ENCODE data around the gene PIGV.
A peak's percentile ranks its signal among the peaks of the same experiment; 100 is the strongest.
"Not testable (repeated sequence)": the region's sequence is repeated elsewhere in the genome, so short reads cannot be mapped to it uniquely, and the experiment has no call there.

Gene PIGV

DNA sequence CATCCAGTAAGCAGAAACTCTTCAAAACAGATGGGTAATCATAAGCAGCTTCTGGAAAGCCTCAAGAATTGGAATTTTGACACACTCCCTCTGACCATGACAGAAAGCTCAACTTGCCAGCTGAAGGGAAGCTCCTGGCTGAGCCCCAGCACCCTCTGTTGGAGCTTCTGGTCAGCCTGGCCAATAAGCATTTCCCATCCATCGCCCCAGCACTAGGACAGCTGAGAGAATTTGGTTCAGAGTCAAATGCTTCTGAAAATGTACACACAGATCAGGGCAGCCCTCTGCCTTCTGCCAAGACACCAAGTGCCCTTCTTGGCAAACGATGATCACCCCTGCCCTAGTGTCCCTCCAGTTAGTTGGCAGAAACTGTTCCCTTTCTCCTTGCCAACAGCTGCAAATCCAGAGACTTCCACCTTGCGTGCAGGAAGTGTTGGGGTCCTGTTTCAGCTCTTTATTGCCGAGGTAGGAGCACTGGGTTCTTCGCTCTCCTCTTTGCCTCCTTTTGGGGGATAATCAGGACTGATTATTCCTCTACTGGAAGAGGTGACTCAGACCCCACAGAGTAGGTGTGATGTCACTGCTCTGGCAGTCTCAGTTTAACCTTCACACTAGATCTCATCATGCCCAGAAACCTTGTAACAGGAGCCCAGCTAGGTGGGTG lies 11.9 kb downstream of the PIGV start:
- DNase-seq = no peak

DNA sequence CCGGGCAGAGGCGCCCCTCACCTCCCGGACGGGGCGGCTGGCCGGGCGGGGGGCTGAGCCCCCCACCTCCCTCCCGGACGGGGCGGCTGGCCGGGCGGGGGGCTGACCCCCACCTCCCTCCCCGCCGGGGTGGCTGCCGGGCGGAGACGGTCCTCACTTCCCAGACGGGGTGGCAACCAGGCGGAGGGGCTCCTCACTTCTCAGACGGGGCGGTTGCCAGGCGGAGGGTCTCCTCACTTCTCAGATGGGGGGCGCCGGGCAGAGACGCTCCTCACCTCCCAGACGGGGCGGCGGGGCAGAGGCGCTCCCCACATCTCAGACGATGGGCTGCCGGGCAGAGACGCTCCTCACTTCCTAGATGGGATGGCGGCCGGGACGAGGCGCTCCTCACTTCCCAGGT lies 16.2 kb downstream of the PIGV start:
- DNase-seq = not testable (repeated sequence)

DNA sequence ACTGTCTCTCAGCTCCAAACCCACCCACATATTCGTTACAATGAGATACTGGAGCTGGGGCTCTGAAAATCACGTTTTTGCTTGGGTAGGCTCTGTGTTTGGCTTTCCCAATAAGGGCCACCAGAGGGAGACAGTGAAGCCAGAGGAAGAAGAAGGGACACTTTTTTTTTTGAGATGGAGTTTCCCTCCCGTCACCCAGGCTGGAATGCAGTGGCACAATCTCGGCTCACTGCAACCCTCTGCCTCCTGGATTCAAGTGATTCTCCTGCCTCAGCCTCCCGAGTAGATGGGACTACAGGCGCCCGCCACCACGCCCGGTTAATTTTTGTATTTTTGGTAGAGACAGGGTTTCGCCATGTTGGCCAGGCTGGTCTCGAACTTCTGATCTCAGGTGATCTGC lies 22.4 kb downstream of the PIGV start:
- peak; percentile 84 for DNase-seq

DNA sequence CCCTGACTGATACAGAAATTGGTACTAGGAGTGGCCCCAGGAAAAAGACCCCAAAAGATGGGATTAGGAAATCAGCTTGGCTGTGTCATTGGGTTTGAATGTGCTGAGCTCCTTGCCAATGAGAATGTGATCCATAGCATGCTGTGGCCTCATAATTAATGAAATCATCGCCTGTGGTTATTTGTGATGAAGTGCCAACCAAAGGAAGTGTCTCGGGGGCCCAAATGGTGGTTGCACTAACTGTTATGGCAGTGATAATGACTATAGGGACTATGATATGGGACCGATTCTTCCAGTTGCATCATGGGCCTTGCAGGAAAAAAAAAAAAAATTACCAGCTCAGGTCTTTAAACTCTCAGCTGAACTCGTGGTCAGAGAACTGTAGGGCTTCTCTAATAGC lies 23.3 kb downstream of the PIGV start:
- DNase-seq = peak; percentile 50

DNA sequence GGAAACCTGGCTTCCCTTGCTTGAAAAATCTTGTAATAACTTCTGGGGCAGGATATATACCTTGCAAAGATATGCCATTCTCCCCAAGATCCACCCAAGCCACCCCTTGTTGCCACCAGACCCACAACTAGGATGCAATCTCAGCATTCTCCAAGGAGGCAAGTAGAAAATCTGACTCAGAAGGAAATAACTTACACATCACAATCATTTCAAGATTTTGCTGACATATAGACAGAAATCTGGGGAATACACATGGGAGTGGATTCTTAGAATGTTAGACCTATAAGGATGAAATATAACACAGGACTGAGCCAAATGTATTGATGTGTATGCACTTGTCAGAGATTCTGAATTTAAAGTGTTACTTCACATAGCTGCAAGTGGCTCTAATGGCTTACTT lies 24.0 kb downstream of the PIGV start:
- DNase-seq = peak; percentile 76

DNA sequence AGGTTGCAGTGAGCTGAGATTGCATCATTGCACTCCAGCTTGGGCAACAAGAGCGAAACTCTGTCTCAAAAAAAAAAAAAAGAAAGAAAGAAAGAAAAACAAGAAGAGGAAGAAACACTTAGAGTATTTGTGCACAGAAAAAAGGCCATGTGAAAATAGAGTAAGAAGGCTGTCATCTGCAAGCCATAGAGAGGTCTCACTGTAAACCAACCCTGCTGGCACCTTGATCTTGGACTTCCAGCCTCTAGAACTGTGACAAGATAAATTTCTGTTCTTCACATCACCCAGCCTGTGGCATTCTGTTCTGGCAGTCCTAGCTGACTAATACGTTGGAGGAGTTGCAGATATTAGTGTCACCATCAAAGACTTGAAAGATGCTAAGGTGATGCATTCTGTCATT lies 26.6 kb downstream of the PIGV start:
- no peak for DNase-seq

DNA sequence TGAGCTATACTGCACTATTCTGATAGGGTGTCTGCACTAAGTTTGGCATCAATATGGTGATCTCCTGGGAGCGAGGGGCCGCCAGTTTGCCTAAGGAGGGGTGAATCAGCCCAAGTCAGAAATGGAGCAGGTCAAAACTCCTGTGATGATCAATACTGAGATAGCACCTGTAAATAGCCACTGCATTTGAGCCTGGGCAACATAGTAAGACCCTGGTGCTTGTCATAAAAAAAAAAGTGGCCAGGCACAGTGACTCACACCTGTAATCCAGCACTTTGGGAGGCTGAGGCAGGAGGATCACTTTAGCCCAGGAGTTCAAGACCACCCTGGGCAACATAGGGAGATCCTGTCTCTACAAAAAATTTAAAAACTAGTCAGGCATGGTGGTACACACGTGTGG lies 27.1 kb downstream of the PIGV start:
- DNase-seq = no peak

DNA sequence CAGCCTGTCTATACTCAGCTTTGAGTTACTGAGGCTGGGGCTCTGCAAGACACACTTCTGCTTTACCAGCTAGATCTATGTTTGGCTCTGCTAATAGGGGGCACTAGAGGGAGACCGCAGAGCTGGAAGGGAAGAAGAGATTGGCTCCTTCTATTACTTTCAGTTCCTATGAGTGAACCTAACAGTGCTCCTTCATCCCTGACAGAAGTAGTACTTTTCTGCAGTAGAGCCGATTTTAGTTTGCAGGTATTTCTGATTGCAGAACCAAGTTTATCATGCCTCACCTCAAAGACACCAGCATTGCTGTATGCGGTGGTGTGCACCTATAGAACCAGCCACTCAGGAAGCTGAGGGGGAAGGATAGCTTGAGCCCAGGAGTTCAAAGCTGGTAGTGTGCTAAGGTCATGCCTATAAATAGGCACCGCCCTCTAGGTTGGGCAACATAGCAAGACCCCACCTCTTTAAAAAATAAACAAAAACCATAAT lies 33.1 kb downstream of the PIGV start:
- no peak for DNase-seq

DNA sequence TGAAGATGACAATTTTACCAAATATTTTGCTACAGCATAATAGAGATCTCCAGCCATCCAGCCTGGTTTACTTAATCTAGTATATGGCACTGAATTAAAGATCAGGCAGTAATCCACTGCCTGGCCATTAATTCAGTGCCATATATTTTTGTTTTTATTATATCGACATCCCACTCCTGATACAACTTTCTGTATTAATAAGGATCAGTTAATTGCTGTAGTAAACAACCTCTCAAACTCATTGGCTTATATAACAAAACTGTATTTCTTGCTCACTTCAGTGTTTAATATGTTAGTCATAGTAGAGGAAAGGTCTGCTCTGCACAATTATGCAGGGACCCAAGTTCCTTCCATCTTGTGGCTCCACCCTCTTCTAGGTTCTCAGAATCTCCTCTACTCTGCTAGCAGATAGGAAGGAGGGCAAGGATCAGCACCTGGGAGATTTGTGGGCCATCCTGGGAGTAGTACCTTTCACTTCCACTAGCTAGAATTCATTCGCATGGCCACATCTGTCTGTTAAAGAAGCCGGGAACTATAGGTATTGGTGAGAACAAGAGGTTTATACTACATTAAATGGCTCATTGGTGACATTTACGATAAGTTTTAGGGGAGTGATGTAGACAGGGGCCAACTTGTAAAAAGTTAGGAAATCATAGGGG lies 35.1 kb downstream of the PIGV start:
- DNase-seq = no peak

DNA sequence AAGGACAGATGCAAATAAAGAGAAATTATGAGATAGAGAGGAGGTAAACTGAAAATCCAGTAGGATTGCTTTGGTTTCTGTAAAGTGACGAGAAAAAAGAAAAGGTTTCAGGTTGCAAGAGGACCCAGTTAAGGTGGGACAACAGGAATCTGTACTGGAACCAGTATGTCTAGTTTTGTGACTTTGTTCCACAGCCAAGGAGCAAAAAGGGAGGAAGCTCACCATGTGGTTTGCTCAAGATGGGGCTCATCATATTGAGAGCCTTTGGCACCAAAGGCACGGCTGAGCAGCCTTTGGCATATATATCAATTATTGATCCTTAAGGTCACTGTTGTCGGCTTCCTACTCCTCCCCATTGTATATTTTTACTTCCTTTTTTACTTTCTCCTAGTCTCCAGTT lies 37.0 kb downstream of the PIGV start:
- no peak for DNase-seq

DNA sequence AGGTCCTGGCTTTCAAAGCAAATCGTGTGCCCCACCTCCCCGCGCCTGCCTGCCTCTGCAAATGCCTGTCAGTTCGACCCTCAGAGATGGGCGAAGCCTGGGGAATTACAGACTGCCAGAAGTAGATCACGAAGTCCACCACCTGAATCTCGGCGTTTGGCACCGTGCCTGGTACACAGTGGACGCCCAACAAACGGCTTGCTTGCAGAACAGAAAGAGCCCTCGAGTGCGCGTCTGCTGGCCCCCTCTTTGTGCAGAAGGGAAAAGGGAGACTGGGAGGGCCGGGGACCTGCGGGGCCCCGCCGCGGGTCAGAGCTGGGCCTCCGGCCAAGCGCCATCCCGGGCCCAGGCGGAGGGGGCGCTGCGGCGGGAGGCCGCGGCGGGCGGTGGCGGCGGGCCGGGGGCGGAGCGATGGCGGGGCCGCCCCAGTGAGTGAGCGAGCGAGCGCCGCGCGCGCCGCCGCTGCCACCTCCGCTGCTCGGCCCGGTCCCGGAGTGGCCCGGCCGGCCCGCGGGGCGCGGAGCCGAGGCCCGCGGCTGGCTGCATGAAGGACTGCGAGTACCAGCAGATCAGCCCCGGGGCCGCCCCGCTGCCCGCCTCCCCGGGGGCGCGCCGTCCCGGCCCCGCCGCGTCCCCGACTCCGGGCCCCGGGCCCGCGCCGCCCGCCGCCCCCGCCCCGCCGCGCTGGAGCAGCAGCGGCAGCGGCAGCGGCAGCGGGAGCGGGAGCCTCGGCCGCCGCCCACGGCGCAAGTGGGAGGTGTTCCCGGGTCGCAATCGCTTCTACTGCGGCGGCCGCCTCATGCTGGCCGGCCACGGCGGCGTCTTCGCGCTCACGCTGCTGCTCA lies 38.7 kb downstream of the PIGV start, which contains the start of gene ZDHHC18:
ZDHHC18 (plus strand) TSS at position 428 of the 845 bp plus-strand sequence; CDS start at position 545, 117 bp downstream.
- DNase-seq = peak; percentile 68

DNA sequence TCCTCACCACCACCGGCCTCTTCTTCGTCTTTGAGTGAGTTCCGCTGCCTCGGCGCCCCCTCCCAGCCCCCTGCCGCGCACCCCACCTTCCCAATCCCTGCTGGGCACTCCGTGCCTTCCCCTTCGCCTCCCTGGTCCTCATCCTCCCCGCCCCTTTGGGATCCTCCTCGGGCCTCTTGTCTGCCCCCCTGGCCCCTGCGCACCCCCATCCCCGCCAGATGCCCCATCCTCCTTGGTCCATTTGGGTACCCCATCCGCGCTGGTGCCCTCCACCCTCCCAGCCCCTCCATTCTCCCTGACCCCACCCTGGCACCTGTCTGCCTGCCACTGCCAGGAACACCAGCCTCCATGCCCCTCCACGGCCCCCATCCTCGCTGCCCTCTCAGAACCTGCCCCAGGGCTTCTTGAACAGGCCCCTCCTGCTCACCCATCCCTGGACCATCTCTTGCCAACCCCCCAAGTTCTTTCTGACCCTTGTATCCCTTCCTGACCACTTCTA lies 39.4 kb downstream of the PIGV start:
- no peak for DNase-seq

DNA sequence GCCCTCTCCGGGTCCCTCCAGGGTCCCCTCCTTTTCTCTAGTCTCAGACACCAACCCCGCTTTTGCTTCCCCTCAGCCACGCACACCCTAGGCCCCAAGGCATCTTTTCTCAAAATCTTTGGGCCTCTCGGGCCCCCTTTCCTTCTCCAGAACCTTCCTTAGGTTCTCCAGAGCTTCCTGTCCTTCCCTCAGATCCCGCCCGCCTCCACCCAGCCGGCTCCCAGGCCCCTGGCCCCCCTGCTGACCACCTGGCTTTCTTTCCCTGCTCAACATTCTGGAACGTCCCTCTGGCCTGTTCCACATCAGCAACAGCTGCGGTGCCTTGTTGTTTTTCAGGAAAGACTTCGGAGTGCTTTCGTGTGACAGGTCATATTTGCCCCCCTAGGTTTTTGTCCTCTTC lies 39.9 kb downstream of the PIGV start:
- no peak for DNase-seq

DNA sequence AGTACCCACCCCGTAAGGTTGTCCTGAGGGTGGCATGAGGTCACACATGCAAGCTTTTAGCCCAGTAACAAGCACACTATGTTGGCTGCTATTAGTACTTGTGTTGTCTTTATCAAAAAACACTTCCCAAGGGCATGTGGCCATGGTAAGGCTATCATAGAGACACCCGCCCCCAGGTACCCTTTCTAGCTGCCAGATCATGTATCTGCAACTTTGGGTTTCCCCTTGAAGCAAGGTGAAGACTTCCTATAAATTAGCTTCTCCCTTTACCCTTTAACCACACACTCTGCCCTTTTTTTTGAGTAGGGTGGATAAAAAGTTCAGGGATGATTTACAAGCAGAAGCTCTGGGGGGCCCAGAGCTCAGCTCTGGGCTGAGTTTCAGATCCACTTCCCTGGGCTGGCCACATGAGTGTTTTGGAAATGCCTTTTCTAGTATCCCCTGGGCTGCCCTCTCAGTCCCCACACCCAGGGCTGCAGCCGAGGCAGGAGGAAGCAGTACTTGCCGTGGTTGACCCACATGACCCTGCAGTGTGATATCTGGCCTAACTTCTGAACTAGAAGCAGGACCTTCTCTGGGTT lies 40.8 kb downstream of the PIGV start:
- DNase-seq = no peak

DNA sequence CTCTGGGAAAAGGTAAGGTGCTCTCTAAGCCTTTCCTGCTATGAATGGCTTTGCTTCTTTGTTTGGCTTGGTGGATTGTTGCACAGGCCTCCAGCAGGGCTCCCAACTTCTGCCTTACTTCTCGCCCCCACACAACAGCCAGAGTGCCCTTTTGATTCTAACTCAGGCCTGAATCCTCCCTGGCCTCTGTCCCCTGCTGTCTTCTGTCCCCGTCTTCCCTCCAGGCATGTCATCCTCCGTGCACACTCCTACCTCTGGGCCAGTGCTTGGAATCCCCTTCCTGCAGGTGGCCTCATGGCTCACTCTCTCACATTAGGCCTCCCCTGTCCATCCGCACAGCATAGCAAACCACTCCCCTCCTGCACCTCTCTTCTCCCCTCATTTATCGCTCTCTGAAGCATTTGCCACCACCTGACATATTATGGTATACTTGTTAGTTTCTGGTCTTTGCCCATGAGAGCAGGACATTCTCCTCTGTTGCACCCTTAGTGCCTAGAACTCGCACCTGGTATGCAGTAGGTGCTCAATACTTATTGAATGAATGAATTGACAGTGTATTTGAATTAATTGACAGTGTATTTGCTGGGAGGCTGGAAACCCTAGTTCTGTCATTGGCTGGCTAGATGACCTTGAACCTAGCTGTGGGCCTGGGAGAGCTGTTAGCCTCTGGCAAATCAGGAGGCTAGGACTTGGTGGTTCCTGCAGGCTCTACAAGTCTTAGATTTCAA lies 41.6 kb downstream of the PIGV start:
- DNase-seq = no peak

DNA sequence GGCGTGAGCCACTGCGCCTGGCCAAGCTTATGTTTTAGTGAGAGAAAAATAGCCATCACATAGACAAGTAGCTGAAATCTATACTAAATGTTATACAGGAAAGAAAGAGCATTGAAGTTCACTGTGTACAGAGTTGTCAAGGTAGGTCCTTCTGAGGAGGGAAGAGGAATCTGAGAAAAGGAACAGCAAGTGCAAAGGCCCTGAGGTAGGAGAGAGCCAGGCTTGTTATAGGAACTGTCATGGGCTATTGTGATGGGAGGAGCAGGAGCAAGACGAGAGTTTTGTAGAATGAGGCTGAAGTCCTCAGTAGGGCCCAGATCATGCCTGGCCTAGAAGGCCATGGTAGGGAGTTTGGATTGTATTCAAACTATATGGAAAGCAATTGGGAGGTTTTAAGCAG lies 43.3 kb downstream of the PIGV start:
- no peak for DNase-seq

DNA sequence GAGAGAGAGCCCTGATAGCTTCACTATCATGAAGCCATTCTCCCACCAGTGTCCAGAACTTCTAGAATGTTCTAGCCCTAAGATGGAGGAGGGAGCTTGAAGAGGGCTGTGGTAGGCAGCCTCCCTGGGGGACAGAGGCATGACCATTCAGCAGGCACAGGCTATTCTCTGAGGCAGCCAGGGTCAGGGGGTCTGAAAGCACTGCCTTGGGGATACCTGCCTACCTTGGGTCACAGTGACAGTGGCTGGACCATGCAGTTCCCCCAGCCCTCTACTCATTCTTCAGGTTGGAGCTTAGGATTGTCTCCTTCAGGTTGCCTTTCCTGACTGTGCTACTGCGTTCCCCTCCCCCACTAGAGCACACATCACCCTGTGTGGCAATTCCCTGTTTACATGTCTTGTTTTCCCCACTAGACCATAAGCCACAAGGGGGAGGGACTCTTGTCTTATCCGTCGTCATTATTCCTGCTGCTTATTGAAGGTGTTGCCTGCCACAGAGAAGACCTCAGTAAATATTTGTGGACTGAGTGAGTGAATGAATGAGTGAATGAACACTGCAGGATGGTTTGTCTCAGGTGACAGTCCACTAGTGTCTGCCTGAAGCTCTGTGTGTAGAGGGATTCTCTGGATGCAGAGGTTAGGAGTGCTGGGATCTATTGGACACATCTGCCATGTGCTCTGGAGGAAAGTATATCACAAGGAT lies 43.9 kb downstream of the PIGV start:
- no peak for DNase-seq

DNA sequence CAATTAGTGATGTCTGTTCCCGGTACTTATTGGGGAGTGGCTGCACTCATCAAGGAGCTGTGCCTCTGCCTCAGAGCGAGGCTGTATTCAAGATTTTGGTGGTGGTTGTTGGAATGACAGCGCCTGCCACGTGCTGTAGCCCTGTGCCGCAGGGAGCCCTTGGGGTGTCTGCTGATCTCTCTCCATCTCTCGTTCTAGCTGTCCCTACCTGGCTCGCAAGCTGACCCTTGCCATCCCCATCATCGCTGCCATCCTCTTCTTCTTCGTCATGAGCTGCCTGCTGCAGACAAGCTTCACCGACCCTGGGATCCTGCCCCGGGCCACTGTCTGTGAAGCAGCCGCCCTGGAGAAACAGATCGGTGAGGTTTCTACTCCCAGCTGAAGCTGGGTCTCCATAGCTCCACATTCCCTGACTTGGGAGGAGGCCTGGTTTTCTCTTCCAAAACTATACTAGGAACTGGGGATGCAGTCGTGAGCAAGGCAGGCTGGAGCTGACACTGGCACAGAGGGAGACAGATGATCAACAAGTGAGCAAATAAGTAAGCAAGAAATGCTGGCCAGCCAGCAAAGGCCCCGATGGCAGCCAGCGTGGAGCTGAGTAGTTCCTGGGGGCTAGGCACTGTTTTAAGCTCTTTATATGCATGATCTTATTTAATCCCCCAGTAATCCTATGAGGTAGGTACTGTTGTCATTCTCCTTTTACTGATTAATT lies 44.7 kb downstream of the PIGV start:
- DNase-seq = no peak

DNA sequence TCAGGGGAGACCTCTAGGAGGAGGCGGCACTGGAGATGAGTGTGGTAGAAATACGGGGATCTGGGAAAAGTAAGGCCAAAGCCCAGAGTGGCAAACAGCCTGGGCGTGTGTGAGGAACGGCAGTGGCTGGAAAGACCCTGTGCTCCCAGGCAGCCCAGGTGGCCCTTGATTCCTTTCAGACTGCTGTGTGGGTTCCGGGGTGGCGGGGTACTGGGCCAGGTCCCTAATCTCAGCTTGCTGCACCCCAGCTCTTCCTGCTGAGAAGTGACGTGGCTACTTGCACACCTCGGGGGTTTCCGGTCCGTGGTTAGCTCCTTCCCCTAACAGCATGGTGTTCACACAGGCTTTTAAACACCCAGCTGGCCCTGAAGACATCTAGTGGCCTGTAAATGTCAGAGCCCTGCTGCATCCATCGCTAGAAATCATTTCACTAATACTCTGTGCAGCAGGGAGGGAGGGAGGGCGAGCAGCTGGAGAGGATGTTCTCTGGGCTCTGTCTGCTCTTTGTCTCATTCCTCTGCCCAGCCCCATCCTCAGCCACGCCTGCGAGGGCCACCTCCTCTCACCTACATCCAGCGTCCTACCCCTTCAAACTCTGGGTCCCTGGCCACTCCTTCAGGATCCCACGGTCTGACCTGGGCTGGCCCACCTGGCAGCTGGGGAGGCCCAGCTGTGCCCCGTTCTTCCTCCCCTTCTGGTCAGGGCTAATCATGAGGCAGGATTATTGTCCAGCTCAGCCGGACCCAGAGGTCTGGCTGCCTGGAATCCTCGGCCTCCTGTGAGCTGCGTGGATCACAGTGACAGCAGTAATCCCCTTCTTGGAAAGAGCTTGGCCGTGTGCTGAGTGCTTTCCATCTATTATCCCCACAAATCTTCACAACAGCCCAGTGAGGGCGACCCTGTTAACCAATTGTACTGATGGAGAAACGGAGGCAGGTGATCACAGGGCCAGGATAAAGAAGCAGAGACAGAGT lies 46.0 kb downstream of the PIGV start:
- DNase-seq = peak; percentile 94

DNA sequence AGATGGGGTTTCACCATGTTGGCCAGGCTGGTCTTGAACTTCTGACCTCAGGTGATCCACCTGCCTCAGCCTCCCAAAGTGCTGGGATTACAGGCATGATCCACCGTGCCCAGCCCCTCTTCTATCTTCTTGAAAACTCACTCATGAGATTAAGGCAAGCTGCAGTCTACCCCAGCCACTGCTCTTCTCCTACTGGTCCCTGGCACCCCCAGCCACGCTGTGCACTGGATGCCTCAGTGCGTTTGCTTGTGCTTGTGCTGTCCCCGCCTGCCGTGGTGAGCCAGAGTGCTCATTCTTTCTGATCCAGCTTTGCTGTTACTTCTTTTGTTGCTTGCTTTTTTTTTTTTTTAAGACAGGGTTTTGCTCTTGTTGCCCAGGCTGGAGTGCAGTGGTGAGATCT lies 49.9 kb downstream of the PIGV start:
- DNase-seq = not testable (repeated sequence)

Data from activated CD4-positive, alpha-beta T cell treated with anti-CD3 and anti-CD28 coated beads, Interleukin-2, amount 50 U/mL, for 16 hours (primary cell).